Lung microvascular endothelial cell (primary cell): Measurements from ENCODE around the gene SSNA1. TPM values are rescaled to one million over a fixed set of nuclear protein-coding genes. Genes with fewer than 3 reads are reported as not detected.

Experiments used
- DNase-seq, 2 donors: peaks; one replicate each; pipeline versions ENCODE4 v3.0.0 to v3.0.0-alpha.2; 2010; ENCODE audit warnings: low read depth in 2 of 2
- total RNA-seq: library from RNA; depleted of rRNA; stranded (reverse); fragments of >200 nt; gene quantifications from 2 replicates; pipeline ENCODE4 v1.2.1, GENCODE V29; 2014

SSNA1 gene
- total RNA-seq, 1 donor from 2014 or later, result 97.4 TPM

- DNase-seq, result no peak
Measured at GRCh38 chr9:137182836-137183235, 5.6 kb upstream of the SSNA1 start.

GRCh38 chr9:137183980-137184595, 4.4 kb upstream of the SSNA1 start:
- DNase-seq, result no peak

- DNase-seq, result no peak
Measured at GRCh38 chr9:137184881-137185660, 3.4 kb upstream of the SSNA1 start.

GRCh38 chr9:137185921-137186320, 2.6 kb upstream of the SSNA1 start:
- no peak for DNase-seq

DNA sequence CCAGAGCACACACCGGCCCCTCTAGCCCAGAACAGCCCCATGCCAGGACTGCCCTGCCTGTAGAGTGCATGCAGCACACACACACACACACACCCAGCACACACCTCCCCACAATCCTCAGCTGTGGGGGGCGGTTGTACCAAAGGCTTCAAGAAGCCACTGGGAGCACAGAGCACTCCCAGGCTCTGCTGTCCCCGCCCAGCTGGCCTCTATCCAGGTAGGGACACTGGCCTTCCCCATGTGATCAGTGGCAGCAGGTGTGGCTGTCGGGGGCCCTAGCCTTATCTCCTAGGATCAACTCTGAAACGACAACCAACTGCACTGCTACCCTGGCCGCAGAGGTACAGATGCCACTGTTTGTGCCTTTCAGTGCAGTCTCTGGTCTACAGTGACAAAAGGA, 2.1 kb upstream of the SSNA1 start:
- no peak for DNase-seq

DNA sequence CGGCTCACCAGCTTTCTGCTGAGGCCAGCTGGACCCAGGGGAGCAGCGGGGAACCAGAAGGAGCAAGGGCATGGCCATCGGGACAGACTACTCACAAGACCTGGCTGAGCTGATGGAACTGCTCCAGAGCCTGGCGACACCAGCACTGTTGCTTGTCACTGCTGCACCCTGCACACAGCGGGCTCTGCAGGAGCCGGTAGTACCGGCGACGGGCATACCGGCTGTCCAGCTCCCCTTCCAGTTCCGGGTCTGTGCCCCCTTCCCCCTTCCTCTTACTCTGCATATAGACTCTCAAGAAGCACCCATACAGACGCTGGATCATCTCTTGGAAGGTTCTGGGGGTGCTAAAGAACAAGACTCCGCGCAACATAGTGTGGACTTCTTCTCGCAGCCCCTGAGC, 1.1 kb upstream of the SSNA1 start:
- no peak for DNase-seq

DNA sequence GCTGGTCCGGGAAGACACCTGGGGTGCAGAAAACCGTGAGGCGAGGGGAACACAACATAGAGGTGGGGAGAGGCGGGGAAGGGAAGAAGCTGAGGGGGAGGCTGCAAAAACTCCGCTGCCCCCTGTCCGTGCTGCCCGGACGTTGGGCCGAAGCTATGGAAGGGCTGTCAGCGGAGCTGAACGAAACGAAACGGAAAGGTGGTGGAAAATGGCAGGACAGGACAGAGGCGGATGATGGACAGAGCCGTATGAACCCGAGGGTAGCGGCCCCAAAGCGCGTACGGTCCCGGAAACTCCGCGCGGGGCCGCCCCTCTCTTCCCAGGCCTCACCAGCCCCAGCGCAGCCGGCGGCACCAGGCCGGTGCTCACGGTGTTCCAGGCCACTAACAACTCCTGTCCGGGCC, 388 bp upstream of the SSNA1 start:
- DNase-seq, result no peak

GRCh38 chr9:137189297-137190295, 1.1 kb downstream of the SSNA1 start:
- no peak for DNase-seq

GRCh38 chr9:137190315-137190856, 1.9 kb downstream of the SSNA1 start:
- no peak for DNase-seq

GRCh38 chr9:137191245-137191644, 2.8 kb downstream of the SSNA1 start:
- no peak for DNase-seq

DNA sequence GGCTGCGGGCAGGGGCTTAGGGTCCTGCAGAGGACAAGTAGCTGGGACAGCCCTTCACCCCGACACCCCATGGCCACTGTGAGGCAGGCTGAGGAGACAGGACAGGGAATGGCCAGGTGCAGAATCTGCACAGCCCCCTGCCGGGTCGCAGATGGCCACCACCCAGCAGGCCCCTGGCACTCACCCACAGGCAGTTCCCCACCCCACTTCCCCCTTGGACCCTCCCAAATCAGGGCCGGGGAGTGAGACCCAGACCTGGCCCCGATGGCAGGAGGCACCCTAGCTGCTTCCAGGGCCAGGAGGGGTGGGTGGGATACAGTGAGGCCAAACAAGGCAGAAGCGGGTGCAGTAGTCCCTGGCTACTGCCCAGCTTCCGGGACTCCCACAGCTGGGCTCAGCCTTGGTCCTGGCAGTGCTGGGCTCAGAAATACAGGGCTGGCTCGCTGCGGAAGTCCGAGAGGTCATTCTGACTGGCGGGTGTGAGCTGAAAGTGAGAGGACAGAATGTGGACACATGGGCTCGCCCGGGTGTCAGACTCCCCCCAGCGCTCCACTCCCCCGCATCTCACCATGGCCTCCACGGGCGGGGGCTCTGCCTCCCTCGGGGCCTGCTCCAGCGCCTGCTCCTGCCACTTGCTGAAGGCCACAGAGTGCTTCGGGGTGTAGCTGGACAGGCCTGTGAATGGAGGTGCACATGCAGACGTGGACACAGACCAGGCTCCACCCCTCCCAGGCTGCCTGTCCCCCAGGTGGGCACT, 3.4 kb downstream of the SSNA1 start:
- no peak for DNase-seq

DNA sequence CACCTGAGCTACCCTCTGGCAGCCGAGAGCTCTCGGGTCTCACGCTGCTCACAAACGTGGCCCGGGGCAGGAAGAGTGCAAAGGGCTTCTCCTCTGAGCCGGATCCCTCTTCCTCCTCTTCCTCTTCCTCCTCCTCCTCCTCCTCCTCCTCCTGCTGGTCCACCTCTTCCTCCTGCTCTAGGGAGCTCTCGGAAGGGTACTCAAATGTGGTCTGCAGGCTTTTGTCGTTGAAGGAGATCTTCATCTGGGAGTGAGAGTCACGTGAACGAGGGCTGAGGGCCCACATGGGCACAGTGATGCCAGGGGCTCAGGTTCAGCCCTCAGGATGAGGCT, 3.9 kb downstream of the SSNA1 start:
- no peak for DNase-seq

DNA sequence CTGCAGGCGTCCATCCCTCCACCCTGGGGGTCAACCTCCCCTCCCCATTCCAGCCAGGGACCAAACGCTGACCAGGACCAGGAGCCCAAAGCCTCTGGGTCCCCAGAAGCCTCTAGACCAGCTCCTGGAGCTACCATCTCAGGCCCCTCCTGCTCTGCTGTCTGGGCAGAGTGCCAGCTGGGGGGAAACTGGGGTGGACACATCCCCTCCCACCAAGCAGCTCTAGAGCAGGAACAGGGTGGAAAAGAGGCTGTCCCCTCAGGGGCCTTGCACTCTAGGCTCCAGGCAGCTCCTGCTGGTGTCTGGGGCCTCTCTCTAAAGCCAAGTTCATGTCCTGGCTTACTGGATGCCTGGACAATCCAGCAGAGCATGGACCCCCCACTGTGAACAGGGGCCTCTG, 4.4 kb downstream of the SSNA1 start:
- DNase-seq, result no peak

DNA sequence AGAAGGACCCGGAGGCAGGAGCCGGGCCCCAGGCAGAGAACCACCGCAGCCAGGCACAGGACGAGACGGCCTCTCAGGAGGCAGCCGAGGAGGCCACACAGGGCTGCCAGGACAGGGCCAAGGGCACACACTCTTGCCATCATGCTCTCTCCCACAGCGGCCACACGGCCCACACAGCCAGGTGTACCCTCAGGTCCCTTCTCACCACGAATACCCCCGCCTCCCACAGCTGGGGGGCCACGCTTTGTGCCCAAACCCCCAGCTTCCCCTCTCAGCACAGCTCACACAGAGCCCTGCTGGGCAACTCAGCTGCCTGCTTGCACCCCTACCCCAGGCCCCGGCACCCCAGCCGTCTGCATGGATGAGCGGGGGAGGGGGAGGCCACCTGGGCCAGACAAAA, 5.3 kb downstream of the SSNA1 start:
- no peak for DNase-seq

DNA sequence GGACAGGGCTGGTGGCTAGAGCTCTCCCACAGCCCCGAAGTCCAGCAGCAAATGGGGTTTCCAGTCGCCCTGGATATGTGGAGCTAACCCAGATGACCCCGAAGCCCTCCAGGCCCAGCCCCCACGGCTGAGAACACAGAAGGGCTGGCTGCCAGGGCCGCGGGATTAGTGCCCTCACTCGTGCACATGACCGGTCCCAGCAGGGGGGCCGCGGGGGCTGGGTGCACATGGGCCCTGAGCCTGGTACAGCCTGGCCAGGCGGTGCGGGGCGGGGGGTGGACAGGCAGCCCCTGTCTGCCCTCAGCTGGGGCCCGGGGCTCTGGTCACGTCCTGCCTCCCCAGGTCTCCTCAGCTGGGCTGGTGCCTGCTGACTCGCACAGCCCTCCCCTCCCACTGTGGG, 5.9 kb downstream of the SSNA1 start:
- DNase-seq, result no peak

- no peak for DNase-seq
Measured at GRCh38 chr9:137194909-137195308, 6.4 kb downstream of the SSNA1 start.

- DNase-seq, result no peak
Measured at GRCh38 chr9:137195525-137196220, 7.2 kb downstream of the SSNA1 start.

- DNase-seq, result no peak
Measured at GRCh38 chr9:137198051-137198901, 9.8 kb downstream of the SSNA1 start.

DNA sequence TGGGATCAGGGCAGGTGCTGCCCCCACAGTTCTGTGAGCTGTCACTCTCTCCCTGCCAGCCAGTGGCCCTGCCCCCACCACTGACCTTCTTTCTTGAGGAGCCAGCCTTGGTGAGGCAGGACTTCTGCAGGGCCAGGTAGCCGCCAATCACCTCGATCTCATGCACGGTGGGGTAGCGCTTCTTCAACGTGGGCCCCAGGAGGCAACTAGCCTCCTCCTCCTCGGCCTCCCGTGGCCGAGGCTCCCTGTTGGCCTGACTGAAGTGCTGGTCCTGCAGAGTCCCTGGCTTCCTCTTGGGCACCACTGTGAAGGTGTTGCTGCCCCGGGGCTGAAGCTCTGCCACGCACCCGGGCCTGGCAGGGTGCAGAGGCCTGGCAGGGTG, 10.4 kb downstream of the SSNA1 start:
- no peak for DNase-seq
